AG10803 (cell line): Measurements from ENCODE around the gene C4orf54.

Experiments
- DNase-seq: peaks from one replicate; pipeline ENCODE4 v3.0.0; 2010; ENCODE audit warnings: low read depth
- H3K4me3 ChIP-seq: 2 replicates; pipeline ENCODE4 v1.5.1; 2011; ENCODE audit warnings: mild to moderate bottlenecking, low read length, control low read depth
- TF ChIP-seq, protein P1 (sequence below): conservative IDR thresholded peaks from 2 replicates; pipeline ENCODE4 v1.5.1; 2011; ENCODE audit warnings: mild to moderate bottlenecking, low read length, control low read depth, inconsistent platforms

Gene C4orf54

DNA sequence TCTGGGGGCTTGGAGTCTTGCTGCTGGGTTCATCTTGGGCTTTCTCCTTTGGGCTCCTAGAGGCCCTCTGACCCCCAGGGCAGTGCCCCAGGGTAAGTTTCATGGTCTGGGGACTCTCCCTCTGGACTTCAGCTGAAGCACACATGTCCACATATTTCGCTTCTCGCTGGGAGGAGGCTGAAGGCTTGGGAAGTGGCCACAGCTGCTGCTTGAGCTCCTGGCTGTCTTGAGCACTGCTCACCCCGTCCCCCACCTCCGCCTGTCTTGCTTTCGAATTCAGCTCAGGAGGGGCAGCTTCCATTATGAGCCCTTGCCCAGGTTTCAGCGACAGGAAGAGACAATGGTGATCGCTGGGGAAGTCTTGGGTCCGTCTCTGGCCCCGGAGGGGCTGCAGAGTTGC, 3.7 kb downstream of the C4orf54 start:
- no peak overlapping the region for H3K4me3 ChIP-seq
- TF ChIP-seq, protein P1, sequence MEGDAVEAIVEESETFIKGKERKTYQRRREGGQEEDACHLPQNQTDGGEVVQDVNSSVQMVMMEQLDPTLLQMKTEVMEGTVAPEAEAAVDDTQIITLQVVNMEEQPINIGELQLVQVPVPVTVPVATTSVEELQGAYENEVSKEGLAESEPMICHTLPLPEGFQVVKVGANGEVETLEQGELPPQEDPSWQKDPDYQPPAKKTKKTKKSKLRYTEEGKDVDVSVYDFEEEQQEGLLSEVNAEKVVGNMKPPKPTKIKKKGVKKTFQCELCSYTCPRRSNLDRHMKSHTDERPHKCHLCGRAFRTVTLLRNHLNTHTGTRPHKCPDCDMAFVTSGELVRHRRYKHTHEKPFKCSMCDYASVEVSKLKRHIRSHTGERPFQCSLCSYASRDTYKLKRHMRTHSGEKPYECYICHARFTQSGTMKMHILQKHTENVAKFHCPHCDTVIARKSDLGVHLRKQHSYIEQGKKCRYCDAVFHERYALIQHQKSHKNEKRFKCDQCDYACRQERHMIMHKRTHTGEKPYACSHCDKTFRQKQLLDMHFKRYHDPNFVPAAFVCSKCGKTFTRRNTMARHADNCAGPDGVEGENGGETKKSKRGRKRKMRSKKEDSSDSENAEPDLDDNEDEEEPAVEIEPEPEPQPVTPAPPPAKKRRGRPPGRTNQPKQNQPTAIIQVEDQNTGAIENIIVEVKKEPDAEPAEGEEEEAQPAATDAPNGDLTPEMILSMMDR: no peak
- DNase-seq: no peak

GRCh38 chr4:99652596-99653436, 4.8 kb downstream of the C4orf54 start:
- TF ChIP-seq, protein P1: no peak
- no peak for DNase-seq
- no peak overlapping the region for H3K4me3 ChIP-seq

DNA sequence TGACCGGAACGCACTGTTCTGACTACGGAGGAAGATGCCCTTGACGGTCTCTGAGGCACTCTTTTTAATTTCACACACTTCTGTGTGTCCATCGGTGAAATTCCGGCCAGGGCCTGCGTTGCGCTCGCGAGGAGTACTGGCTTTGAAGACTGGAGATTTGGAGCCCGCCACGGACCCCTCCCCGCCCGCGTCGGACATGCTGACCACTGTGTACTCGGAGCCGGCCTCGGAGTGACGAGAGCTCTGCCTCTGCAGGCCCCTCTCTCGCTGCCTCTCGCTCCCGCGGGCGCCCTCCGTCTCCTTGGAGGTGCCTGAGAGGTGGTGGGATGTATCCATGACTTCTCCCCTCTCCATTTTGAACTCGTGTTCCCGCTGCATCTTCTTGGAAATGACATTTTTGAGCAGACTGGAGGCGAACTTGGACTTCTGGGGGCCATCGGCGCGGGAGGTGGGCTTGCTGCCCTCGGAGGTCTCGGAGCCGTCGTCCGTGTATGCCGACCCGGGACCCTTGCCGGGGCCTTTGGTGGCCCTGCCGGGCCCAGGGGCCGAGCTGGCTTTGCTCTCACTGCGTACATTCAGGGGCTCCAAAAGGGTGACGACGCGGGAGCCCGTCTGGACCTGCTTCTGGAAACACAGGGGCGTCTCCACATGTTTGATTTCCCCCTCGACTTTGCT, 5.7 kb downstream of the C4orf54 start:
- DNase-seq: no peak
- TF ChIP-seq, protein P1: no peak
- no peak overlapping the region for H3K4me3 ChIP-seq

- TF ChIP-seq, protein P1: no peak
- no peak for DNase-seq
Observed at GRCh38 chr4:99651016-99651769, 6.4 kb downstream of the C4orf54 start.

GRCh38 chr4:99649778-99650177, 7.8 kb downstream of the C4orf54 start:
- H3K4me3 ChIP-seq: no peak overlapping the region
- DNase-seq: no peak
- TF ChIP-seq, protein P1: no peak

More at GRCh38 chr4:99651016-99651769, 6.4 kb downstream of the C4orf54 start:
- no peak overlapping the region for H3K4me3 ChIP-seq

- no peak overlapping the region for H3K4me3 ChIP-seq
- DNase-seq: no peak
- TF ChIP-seq, protein P1: no peak
Observed at GRCh38 chr4:99649208-99649607, 8.4 kb downstream of the C4orf54 start.
